Neural cell (in vitro differentiated cells): ENCODE data around the gene G2E3. TPM values are rescaled to one million over a fixed set of nuclear protein-coding genes. Genes with fewer than 3 reads are reported as not detected.

Experiments used
- H2AFZ ChIP-seq: fragments of 200-600, 300-800 bp; sonication (generic), shearing (Covaris generic); 2 replicates; pipeline ENCODE4 v1.6.0; 2014; ENCODE audit warnings: low read depth, mild to moderate bottlenecking, antibody characterized with exemption, low read length, moderate library complexity
- H3F3A ChIP-seq: fragments of 200-600 bp; shearing (Covaris generic); 2 replicates; pipeline ENCODE4 v1.6.1; 2016; ENCODE audit warnings: mild to moderate bottlenecking, moderate library complexity, mixed read lengths, antibody characterized with exemption, low read length; ENCODE audit not compliant: insufficient read depth, poor library complexity, severe bottlenecking
- H3K27ac ChIP-seq: fragments of 200-600, 300-800 bp; sonication (generic), shearing (Covaris generic); 2 replicates; pipeline ENCODE4 v1.5.1; 2014; ENCODE audit warnings: mild to moderate bottlenecking, low read length, moderate library complexity
- H3K27me3 ChIP-seq: fragments of 300-800, 200-600 bp; sonication (generic), shearing (Covaris generic); 2 replicates; pipeline ENCODE4 v1.6.0; 2014; ENCODE audit warnings: mild to moderate bottlenecking, low read depth, low read length, moderate library complexity; ENCODE audit not compliant: insufficient read depth
- H3K36me3 ChIP-seq: fragments of 300-800, 200-600 bp; sonication (generic), shearing (Covaris generic); 2 replicates; pipeline ENCODE4 v1.5.1; 2014; ENCODE audit warnings: mild to moderate bottlenecking, antibody characterized with exemption, low read length, moderate library complexity; ENCODE audit not compliant: insufficient read depth
- H3K4me2 ChIP-seq: fragments of 300-800, 200-600 bp; sonication (generic), shearing (Covaris generic); 2 replicates; pipeline ENCODE4 v1.6.0; 2014; ENCODE audit warnings: mild to moderate bottlenecking, low read length
- H3K4me3 ChIP-seq: fragments of 300-800, 200-600 bp; sonication (generic), shearing (Covaris generic); 2 replicates; pipeline ENCODE4 v1.5.1; 2014; ENCODE audit warnings: mild to moderate bottlenecking, low read length, moderate library complexity
- H3K79me2 ChIP-seq: fragments of 200-600 bp; shearing (Covaris generic); replicated peaks from 2 replicates; pipeline ENCODE4 v1.6.0; 2014; ENCODE audit warnings: mild to moderate bottlenecking, low read length, moderate library complexity; ENCODE audit not compliant: insufficient read depth
- H3K9ac ChIP-seq: fragments of 300-800, 200-600 bp; sonication (generic), shearing (Covaris generic); 2 replicates; pipeline ENCODE4 v1.6.1; 2016; ENCODE audit warnings: mild to moderate bottlenecking, low read length, mixed read lengths
- H3K9me2 ChIP-seq: fragments of 200-600 bp; shearing (Covaris generic); 2 replicates; pipeline ENCODE4 v1.6.1; 2016; ENCODE audit warnings: mild to moderate bottlenecking, low read length, mixed read lengths; ENCODE audit not compliant: insufficient read depth
- H3K9me3 ChIP-seq: fragments of 200-600, 300-800 bp; sonication (generic), shearing (Covaris generic); 2 replicates; pipeline ENCODE4 v1.6.1; 2016; ENCODE audit warnings: mild to moderate bottlenecking, mixed run types, low read length, moderate library complexity, mixed read lengths
- H4K20me1 ChIP-seq: fragments of 200-600 bp; shearing (Covaris generic); 2 replicates; pipeline ENCODE4 v1.6.1; 2016; ENCODE audit warnings: mild to moderate bottlenecking, mixed run types; ENCODE audit not compliant: insufficient read depth
- EP300 ChIP-seq: fragments of 450-650 bp; conservative IDR thresholded peaks from 2 replicates; pipeline ENCODE4 v1.6.1; 2014; ENCODE audit warnings: antibody characterized with exemption, mild to moderate bottlenecking, moderate library complexity; ENCODE audit not compliant: poor library complexity, severe bottlenecking
- EZH2 ChIP-seq: fragments of 200-600, 300-800 bp; shearing (Covaris generic), sonication (generic); IDR thresholded peaks from 2 replicates; pipeline ENCODE4 v1.6.1; 2014; ENCODE audit warnings: antibody characterized with exemption, low read length, borderline replicate concordance, mild to moderate bottlenecking; ENCODE audit not compliant: insufficient read depth, poor library complexity, severe bottlenecking
- MXI1 ChIP-seq: fragments of 450-650 bp; conservative IDR thresholded peaks from 2 replicates; pipeline ENCODE4 v1.6.1; 2014; ENCODE audit warnings: antibody characterized with exemption, mild to moderate bottlenecking; ENCODE audit not compliant: poor library complexity, severe bottlenecking
- POLR2AphosphoS5 ChIP-seq: IDR thresholded peaks from 2 replicates; pipeline ENCODE4 v1.6.1; 2012
- RAD21 ChIP-seq: fragments of 450-650 bp; conservative IDR thresholded peaks from 2 replicates; pipeline ENCODE4 v1.6.1; 2014; ENCODE audit warnings: antibody characterized with exemption, mild to moderate bottlenecking, moderate library complexity
- SMC3 ChIP-seq: fragments of 450-650 bp; conservative IDR thresholded peaks from 2 replicates; pipeline ENCODE4 v1.6.1; 2014; ENCODE audit warnings: antibody characterized with exemption, mild to moderate bottlenecking, moderate library complexity; ENCODE audit not compliant: poor library complexity
- TAF1 ChIP-seq: IDR thresholded peaks from 2 replicates; pipeline ENCODE4 v1.6.1; 2012; ENCODE audit warnings: low read depth
- polyA plus RNA-seq: library from polyadenylated mRNA; depleted of rRNA; stranded (reverse); fragments of >200 nt; gene quantifications from 2 replicates; pipeline ENCODE4 v1.2.3, GENCODE V29; 2014
- TF ChIP-seq, protein P1 (sequence below): fragments of 450-650 bp; IDR thresholded peaks from 2 replicates; pipeline ENCODE4 v1.5.1; 2014; ENCODE audit warnings: antibody characterized with exemption, mild to moderate bottlenecking, moderate library complexity; ENCODE audit not compliant: poor library complexity, severe bottlenecking
- TF ChIP-seq, protein P2 (sequence below): IDR thresholded peaks from 2 replicates; pipeline ENCODE4 v1.6.1; 2012; ENCODE audit warnings: borderline replicate concordance

Gene G2E3
- polyA plus RNA-seq, 1 donor from 2014 or later: 35.4 TPM

DNA sequence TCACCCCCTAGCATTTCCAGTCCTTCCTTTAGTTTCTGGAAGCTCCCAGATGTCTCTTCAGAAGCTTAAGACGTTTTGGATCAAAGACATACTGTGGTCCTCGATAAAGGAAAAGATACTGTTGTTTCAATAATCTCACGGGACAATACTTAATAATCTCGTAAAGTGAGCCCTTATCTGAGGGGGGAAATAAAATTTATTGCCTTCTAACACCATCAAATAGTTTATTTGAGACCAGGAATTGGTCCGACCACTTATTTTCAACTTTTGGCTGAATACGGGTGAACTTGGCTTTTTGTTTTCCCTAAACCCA is 640 bp upstream of the G2E3 start:
- Histone ChIP-seq H3K9ac (peak overlapping the region; percentile 84), H3K4me2 (peak overlapping the region; percentile 61), H3K4me3 (peak overlapping the region; percentile 89), H3K9me2 (no peaks in the 10 kb centered on the region), H4K20me1 (no peaks in the 10 kb centered on the region), H3K79me2 (peaks cover 33% of the 10 kb centered on the region), H3K27ac (peak overlapping the region; percentile 39), H3K36me3 (no peaks in the 10 kb centered on the region), H3K27me3 (no peaks in the 10 kb centered on the region), H3K9me3 (no peaks in the 10 kb centered on the region), H3F3A (no peaks in the 10 kb centered on the region), H2AFZ (no peak overlapping the region)
- TF ChIP-seq MXI1 (no peak), SMC3 (no peak), TAF1 (no peak), EP300 (no peak), POLR2AphosphoS5 (no peak), RAD21 (no peak), EZH2 (no peak)
- TF ChIP-seq, protein P1, sequence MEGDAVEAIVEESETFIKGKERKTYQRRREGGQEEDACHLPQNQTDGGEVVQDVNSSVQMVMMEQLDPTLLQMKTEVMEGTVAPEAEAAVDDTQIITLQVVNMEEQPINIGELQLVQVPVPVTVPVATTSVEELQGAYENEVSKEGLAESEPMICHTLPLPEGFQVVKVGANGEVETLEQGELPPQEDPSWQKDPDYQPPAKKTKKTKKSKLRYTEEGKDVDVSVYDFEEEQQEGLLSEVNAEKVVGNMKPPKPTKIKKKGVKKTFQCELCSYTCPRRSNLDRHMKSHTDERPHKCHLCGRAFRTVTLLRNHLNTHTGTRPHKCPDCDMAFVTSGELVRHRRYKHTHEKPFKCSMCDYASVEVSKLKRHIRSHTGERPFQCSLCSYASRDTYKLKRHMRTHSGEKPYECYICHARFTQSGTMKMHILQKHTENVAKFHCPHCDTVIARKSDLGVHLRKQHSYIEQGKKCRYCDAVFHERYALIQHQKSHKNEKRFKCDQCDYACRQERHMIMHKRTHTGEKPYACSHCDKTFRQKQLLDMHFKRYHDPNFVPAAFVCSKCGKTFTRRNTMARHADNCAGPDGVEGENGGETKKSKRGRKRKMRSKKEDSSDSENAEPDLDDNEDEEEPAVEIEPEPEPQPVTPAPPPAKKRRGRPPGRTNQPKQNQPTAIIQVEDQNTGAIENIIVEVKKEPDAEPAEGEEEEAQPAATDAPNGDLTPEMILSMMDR: no peak
- TF ChIP-seq, protein P2, sequence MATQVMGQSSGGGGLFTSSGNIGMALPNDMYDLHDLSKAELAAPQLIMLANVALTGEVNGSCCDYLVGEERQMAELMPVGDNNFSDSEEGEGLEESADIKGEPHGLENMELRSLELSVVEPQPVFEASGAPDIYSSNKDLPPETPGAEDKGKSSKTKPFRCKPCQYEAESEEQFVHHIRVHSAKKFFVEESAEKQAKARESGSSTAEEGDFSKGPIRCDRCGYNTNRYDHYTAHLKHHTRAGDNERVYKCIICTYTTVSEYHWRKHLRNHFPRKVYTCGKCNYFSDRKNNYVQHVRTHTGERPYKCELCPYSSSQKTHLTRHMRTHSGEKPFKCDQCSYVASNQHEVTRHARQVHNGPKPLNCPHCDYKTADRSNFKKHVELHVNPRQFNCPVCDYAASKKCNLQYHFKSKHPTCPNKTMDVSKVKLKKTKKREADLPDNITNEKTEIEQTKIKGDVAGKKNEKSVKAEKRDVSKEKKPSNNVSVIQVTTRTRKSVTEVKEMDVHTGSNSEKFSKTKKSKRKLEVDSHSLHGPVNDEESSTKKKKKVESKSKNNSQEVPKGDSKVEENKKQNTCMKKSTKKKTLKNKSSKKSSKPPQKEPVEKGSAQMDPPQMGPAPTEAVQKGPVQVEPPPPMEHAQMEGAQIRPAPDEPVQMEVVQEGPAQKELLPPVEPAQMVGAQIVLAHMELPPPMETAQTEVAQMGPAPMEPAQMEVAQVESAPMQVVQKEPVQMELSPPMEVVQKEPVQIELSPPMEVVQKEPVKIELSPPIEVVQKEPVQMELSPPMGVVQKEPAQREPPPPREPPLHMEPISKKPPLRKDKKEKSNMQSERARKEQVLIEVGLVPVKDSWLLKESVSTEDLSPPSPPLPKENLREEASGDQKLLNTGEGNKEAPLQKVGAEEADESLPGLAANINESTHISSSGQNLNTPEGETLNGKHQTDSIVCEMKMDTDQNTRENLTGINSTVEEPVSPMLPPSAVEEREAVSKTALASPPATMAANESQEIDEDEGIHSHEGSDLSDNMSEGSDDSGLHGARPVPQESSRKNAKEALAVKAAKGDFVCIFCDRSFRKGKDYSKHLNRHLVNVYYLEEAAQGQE: no peak

DNA sequence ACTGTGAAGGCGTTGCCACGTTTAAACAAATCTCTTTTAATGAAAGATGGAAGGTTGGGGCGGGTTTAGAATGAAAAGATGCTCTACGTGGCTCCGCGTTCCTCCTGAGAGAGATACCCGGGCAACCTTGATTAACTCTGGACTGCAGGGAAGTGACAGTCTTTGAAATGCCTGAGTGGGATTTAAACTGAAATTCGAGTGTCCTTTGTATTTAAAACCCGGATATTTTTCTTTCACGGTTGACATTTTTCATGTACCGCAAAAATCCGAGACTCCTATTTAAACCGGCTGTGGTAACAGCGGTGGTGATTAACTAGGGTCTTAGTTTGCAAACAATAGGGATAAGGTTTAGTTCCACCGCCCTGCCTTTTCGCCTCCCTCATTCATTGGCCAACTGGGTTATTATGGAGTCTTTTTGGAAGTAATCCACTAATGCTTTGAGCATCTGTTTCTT is 707 bp downstream of the G2E3 start:
- Histone ChIP-seq H3K4me3 (peak overlapping the region; percentile 89), H3K79me2 (peaks cover 47% of the 10 kb centered on the region), H3F3A (no peaks in the 10 kb centered on the region), H3K9ac (peak overlapping the region; percentile 84), H2AFZ (peak overlapping the region; percentile 83), H3K9me3 (no peaks in the 10 kb centered on the region), H3K9me2 (no peaks in the 10 kb centered on the region), H3K4me2 (peak overlapping the region; percentile 90), H4K20me1 (no peaks in the 10 kb centered on the region), H3K27me3 (no peaks in the 10 kb centered on the region), H3K36me3 (no peaks in the 10 kb centered on the region), H3K27ac (peak overlapping the region; percentile 74)
- TF ChIP-seq RAD21 (no peak), EZH2 (no peak), MXI1 (no peak), TAF1 (no peak), POLR2AphosphoS5 (no peak), SMC3 (no peak), EP300 (no peak)
- TF ChIP-seq, protein P2: no peak
- TF ChIP-seq, protein P1: no peak
